ENCODE results near the gene SRGAP3. TPM values are rescaled to one million over a fixed set of nuclear protein-coding genes. Genes with fewer than 3 reads are reported as not detected.

Gene SRGAP3
- total RNA-seq, 4 donors from 2014 or later, result 2.4 to 35.5 (median 8.2) TPM

DNA sequence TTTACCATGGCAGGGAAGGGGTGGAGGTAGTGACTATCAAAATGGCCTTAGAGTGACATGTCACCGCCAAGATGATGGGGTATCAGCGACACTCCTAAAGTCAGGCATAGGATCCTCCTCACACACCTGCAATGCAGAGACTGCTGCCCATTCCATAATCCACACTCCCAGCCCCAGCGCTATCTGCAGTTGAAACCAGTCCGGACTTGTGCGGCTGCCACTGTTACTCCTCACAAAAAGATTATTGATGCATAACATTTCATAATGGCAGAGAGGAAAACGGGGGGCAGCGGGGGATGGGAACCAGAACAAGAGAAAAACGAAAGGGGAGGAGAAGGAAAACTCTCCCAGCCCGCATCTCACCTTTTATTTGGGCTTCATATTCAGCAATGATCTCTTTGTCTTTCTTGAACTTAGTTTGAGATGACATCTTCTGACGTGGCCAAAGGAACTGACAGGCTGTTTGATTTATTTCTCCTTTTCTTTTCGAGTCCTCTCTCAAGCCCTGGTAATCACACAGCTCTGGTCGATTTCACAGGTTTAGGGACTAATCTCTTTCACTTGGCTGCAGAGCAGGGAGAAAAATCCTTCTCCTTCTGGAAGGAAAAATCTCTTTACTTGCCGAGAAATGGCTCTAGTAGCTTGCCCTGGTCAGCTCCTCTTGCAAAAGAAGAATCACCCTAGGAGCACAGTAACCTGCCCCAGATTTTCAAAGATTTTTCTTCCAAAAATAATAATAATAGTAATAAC, 749 bp downstream of the SRGAP3 start:
- intact Hi-C loops (cut with DNase I; ENCODE audit: low total_unique reads), result no loop called here
- Histone ChIP-seq H3K27me3 (no peaks in the 10 kb centered on the region), H3K4me1 (no peaks in the 10 kb centered on the region), H3K4me3 (peak overlapping the region; percentile 34 to 40), H3K9me3 (no peaks in the 10 kb centered on the region), H3K27ac (peak overlapping the region; percentile 61 to 64), H3K36me3 (no peaks in the 10 kb centered on the region)
- TF ChIP-seq, protein P1, sequence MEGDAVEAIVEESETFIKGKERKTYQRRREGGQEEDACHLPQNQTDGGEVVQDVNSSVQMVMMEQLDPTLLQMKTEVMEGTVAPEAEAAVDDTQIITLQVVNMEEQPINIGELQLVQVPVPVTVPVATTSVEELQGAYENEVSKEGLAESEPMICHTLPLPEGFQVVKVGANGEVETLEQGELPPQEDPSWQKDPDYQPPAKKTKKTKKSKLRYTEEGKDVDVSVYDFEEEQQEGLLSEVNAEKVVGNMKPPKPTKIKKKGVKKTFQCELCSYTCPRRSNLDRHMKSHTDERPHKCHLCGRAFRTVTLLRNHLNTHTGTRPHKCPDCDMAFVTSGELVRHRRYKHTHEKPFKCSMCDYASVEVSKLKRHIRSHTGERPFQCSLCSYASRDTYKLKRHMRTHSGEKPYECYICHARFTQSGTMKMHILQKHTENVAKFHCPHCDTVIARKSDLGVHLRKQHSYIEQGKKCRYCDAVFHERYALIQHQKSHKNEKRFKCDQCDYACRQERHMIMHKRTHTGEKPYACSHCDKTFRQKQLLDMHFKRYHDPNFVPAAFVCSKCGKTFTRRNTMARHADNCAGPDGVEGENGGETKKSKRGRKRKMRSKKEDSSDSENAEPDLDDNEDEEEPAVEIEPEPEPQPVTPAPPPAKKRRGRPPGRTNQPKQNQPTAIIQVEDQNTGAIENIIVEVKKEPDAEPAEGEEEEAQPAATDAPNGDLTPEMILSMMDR (IDR thresholded peaks at IDR 0.05), result no peak
- TF ChIP-seq POLR2A (IDR thresholded peaks at IDR 0.05), result no peak
- no peak for DNase-seq

DNA sequence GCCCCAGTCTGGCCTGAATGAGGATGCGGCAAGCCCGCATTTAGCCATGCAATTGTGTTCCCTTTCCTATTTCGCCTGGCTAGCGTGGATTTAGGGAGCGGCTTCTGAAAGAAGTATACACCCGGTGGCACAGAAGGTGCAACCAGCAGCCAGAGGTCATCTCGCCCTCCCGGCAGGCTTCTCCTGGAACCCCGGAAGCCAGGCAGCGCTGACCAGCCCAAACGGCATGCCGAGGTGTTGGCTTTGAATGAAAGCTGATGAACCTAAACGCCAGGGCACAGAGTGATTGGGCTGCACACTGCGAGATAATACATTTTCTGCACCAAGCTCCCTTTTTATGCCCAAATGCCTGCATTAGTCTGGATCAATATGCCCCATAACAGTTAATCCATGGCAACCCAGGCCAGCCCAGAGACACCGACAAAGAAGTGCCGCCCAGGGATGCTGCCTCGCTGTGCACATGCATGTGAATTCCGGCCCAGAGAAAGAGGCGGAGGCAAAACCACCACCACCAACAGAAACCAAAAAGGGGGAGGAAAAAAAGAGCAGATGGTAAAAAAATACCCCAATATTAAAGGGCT, 1.4 kb downstream of the SRGAP3 start:
- Histone ChIP-seq H3K9me3 (no peaks in the 10 kb centered on the region), H3K4me1 (no peaks in the 10 kb centered on the region), H3K36me3 (no peaks in the 10 kb centered on the region), H3K4me3 (peak overlapping the region; percentile 34 to 40), H3K27ac (peak overlapping the region; percentile 61 to 64), H3K27me3 (no peaks in the 10 kb centered on the region)
- intact Hi-C loops (cut with DNase I; ENCODE audit: low total_unique reads), result no loop called here
- no peak for TF ChIP-seq POLR2A (IDR thresholded peaks at IDR 0.05)
- TF ChIP-seq, protein P1 (IDR thresholded peaks at IDR 0.05), result no peak
- DNase-seq, result no peak

DNA sequence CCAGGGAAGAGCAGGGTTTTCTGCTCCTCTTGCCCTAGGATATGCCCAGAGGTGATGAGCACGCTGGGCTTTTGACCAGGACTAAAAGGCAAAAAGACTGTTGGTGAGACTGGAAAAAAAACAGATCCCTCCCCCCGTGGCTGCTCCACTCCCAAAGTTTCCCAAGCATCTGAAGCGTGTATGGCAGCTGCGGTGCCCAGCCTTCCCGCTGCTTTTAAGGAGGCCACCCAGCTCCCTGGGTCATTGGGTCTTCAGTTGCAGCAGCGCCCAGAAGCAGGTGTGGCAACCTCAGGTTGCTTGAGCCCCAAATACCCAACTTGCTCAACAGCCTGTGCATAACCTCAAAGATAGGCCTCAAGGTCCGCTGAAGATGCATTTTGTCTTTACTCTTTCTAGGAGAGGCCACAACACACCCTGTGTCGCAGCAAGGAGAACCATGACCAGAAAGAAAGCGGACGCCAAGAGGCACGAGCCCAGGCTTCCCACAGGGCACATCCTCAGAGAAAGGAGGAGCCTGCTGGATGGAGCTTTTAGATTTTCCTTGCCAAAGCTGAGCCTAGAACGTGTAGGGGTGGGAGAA, 2.0 kb downstream of the SRGAP3 start:
- Histone ChIP-seq H3K36me3 (no peaks in the 10 kb centered on the region), H3K27ac (peak overlapping the region; percentile 61 to 64), H3K4me3 (peak overlapping the region in 1 of 2 donors; percentile 40), H3K4me1 (no peaks in the 10 kb centered on the region), H3K27me3 (no peaks in the 10 kb centered on the region), H3K9me3 (no peaks in the 10 kb centered on the region)
- intact Hi-C loops (cut with DNase I; ENCODE audit: low total_unique reads), result no loop called here
- no peak for DNase-seq
- TF ChIP-seq, protein P1 (IDR thresholded peaks at IDR 0.05), result no peak
- no peak for TF ChIP-seq POLR2A (IDR thresholded peaks at IDR 0.05)

GRCh38 chr3:9246189-9246588, 3.3 kb downstream of the SRGAP3 start:
- H3K27ac ChIP-seq, result peak overlapping the region in 1 of 2 donors; percentile 64
- intact Hi-C loops (cut with DNase I; ENCODE audit: low total_unique reads), result no loop called here
- no peaks in the 10 kb centered on the region for H3K4me1 ChIP-seq
- H3K27me3 ChIP-seq, result no peaks in the 10 kb centered on the region
- H3K9me3 ChIP-seq, result no peaks in the 10 kb centered on the region
- no peaks in the 10 kb centered on the region for H3K36me3 ChIP-seq
- TF ChIP-seq POLR2A (IDR thresholded peaks at IDR 0.05), result no peak
- TF ChIP-seq, protein P1 (IDR thresholded peaks at IDR 0.05), result no peak
- no peak overlapping the region for H3K4me3 ChIP-seq
- no peak for DNase-seq

All from uterus (tissue), 4 donors.